Measurements from ENCODE around the gene AKAP1. TPM values are rescaled to one million over a fixed set of nuclear protein-coding genes. Genes with fewer than 3 reads are reported as not detected.

Gene AKAP1
- total and polyA plus RNA-seq, 2 donors: 10.7 to 12.6 TPM

GRCh38 chr17:57084361-57084801, 665 bp upstream of the AKAP1 start:
- H3K27me3 ChIP-seq (ENCODE audit: control insufficient read depth in 2 of 2, insufficient read depth in 1 of 2, low read length in 1 of 2): no peaks in the 10 kb centered on the region
- peaks cover 6 to 9% of the 10 kb centered on the region in 2 donors for H3K4me1 ChIP-seq (ENCODE audit: control insufficient read depth in 2 of 2, insufficient read depth in 2 of 2, low read length in 2 of 2)
- DNase-seq (ENCODE audit: low read depth in 6 of 9, low spot score in 9 of 9): no peak
- H3K36me3 ChIP-seq (ENCODE audit: control insufficient read depth in 2 of 2, insufficient read depth in 2 of 2, low read length in 1 of 2): no peaks in the 10 kb centered on the region
- 1% methylated on average over 7 of the region's 7 CpGs for WGBS
- no peaks in the 10 kb centered on the region for H3K9me3 ChIP-seq (ENCODE audit: control insufficient read depth in 2 of 2, insufficient read depth in 1 of 2, low read length in 1 of 2)
- H3K27ac ChIP-seq (ENCODE audit: low read depth in 1 of 2, low read length in 1 of 2): peak overlapping the region; percentile 90 to 91
- peak overlapping the region; percentile 84 to 98 for H3K4me3 ChIP-seq (ENCODE audit: low read length in 2 of 2)

DNA sequence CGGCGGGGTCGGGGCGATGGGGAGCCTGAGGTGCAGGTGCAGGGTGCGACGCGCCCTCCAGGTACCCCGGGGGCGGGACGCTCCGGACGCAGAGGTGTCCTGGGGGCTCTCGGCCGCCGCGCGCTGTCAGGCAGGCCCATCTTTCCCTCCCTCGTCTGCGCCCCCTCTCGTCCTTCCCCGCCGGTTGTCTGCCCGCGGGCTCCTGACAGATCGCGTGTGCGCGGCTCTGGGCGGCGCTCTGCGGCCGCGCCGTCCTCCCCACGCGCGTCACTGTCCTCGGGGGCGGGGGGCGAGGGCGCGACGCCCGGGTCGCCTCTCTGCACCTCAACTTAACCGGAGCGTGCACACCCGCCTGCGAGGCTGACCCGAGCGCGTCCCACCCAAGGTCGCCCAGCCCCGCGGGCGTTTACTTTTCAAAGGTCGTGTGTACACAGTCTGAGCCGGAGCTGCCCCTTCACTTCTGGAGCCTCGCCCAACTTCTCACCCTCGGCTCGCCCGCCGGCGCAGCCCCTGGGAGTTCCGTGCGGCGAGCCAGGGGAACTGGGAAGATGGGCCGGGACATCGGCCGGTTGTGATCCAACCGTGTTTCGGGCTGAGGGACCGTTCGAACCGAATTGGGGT, 512 bp downstream of the AKAP1 start:
- Histone ChIP-seq H3K4me1 (ENCODE audit: control insufficient read depth in 2 of 2, insufficient read depth in 2 of 2, low read length in 2 of 2) (peaks cover 6 to 9% of the 10 kb centered on the region in 2 donors), H3K27ac (ENCODE audit: low read depth in 1 of 2, low read length in 1 of 2) (peak overlapping the region; percentile 11 to 26)
- 1% methylated on average over 75 of the region's 75 CpGs for WGBS

GRCh38 chr17:57086069-57086930, 1.3 kb downstream of the AKAP1 start:
- H3K4me1 ChIP-seq (ENCODE audit: control insufficient read depth in 2 of 2, insufficient read depth in 2 of 2, low read length in 2 of 2): peaks cover 9 to 10% of the 10 kb centered on the region in 2 donors
- no peaks in the 10 kb centered on the region for H3K9me3 ChIP-seq (ENCODE audit: control insufficient read depth in 2 of 2, insufficient read depth in 1 of 2, low read length in 1 of 2)
- peak in 6 of 9 donors; percentile 8 to 57 (median 24) for DNase-seq (ENCODE audit: low read depth in 6 of 9, low spot score in 9 of 9)
- H3K27ac ChIP-seq (ENCODE audit: low read depth in 1 of 2, low read length in 1 of 2): peak overlapping the region in 1 of 2 donors; percentile 40
- H3K4me3 ChIP-seq (ENCODE audit: low read length in 2 of 2): peak overlapping the region; percentile 72 to 84
- H3K36me3 ChIP-seq (ENCODE audit: control insufficient read depth in 2 of 2, insufficient read depth in 2 of 2, low read length in 1 of 2): no peaks in the 10 kb centered on the region
- no peaks in the 10 kb centered on the region for H3K27me3 ChIP-seq (ENCODE audit: control insufficient read depth in 2 of 2, insufficient read depth in 1 of 2, low read length in 1 of 2)
- WGBS: 2% methylated on average over 45 of the region's 45 CpGs

More for the DNA sequence above, 512 bp downstream of the AKAP1 start:
- no peaks in the 10 kb centered on the region for H3K36me3 ChIP-seq (ENCODE audit: control insufficient read depth in 2 of 2, insufficient read depth in 2 of 2, low read length in 1 of 2)
- no peaks in the 10 kb centered on the region for H3K9me3 ChIP-seq (ENCODE audit: control insufficient read depth in 2 of 2, insufficient read depth in 1 of 2, low read length in 1 of 2)
- peak overlapping the region; percentile 72 to 84 for H3K4me3 ChIP-seq (ENCODE audit: low read length in 2 of 2)
- H3K27me3 ChIP-seq (ENCODE audit: control insufficient read depth in 2 of 2, insufficient read depth in 1 of 2, low read length in 1 of 2): no peaks in the 10 kb centered on the region
- peak in 7 of 9 donors; percentile 13 to 71 (median 41) for DNase-seq (ENCODE audit: low read depth in 6 of 9, low spot score in 9 of 9)

DNA sequence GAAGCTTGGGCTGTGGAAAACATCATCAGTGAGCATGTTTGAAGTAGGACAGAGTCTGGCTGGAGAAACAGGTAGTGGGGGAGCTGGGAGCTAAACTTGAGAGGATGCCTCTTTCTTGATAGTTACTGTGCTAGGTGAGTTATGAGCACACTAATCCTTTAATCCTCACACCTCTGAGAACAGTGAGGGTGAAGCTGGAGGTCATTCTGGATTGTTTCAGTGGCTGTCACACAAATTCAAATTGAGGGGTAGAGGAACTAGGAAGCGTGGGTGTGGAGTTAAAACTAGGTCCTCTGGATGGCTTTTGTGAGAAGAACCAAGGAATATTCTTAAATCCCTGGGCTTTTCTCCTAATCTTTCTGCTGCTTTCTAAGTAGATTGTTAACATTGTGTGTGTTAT, 3.3 kb downstream of the AKAP1 start:
- Histone ChIP-seq H3K9me3 (ENCODE audit: control insufficient read depth in 2 of 2, insufficient read depth in 1 of 2, low read length in 1 of 2) (no peaks in the 10 kb centered on the region), H3K4me1 (ENCODE audit: control insufficient read depth in 2 of 2, insufficient read depth in 2 of 2, low read length in 2 of 2) (peaks cover 9 to 10% of the 10 kb centered on the region in 2 donors), H3K27me3 (ENCODE audit: control insufficient read depth in 2 of 2, insufficient read depth in 1 of 2, low read length in 1 of 2) (no peaks in the 10 kb centered on the region), H3K27ac (ENCODE audit: low read depth in 1 of 2, low read length in 1 of 2) (no peak overlapping the region), H3K4me3 (ENCODE audit: low read length in 2 of 2) (no peak overlapping the region), H3K36me3 (ENCODE audit: control insufficient read depth in 2 of 2, insufficient read depth in 2 of 2, low read length in 1 of 2) (no peaks in the 10 kb centered on the region)
- no peak for DNase-seq (ENCODE audit: low read depth in 6 of 9, low spot score in 9 of 9)
- WGBS: 98% methylated on average over 1 of the region's 1 CpG

DNA sequence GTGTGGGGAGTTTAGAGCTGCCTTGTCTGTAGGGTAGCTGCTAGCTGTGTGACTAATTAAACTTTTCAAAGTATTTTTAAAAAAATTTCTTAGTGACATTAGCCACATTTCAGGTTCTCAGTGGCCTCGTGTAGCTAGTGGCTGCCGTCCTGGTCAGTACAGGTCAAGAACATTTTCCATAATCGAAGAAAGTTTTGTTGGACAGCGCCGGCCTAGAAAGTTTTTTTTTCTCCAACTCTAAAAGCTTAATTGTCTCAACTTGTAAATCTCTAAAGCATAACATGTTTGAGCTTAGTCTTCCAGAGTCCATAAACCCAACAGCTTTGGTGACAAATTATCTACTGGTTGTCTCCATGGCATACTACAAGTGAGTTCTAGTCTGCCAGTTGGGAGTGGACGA, 4.3 kb downstream of the AKAP1 start:
- DNase-seq (ENCODE audit: low read depth in 6 of 9, low spot score in 9 of 9): no peak
- no peaks in the 10 kb centered on the region for H3K27me3 ChIP-seq (ENCODE audit: control insufficient read depth in 2 of 2, insufficient read depth in 1 of 2, low read length in 1 of 2)
- WGBS: 97% methylated on average over 6 of the region's 6 CpGs
- no peaks in the 10 kb centered on the region for H3K36me3 ChIP-seq (ENCODE audit: control insufficient read depth in 2 of 2, insufficient read depth in 2 of 2, low read length in 1 of 2)
- H3K9me3 ChIP-seq (ENCODE audit: control insufficient read depth in 2 of 2, insufficient read depth in 1 of 2, low read length in 1 of 2): no peaks in the 10 kb centered on the region
- H3K4me3 ChIP-seq (ENCODE audit: low read length in 2 of 2): no peak overlapping the region
- no peak overlapping the region for H3K27ac ChIP-seq (ENCODE audit: low read depth in 1 of 2, low read length in 1 of 2)
- peaks cover 9 to 10% of the 10 kb centered on the region in 2 donors for H3K4me1 ChIP-seq (ENCODE audit: control insufficient read depth in 2 of 2, insufficient read depth in 2 of 2, low read length in 2 of 2)

- no peak for DNase-seq (ENCODE audit: low read depth in 6 of 9, low spot score in 9 of 9)
- no peak overlapping the region for H3K27ac ChIP-seq (ENCODE audit: low read depth in 1 of 2, low read length in 1 of 2)
- H3K9me3 ChIP-seq (ENCODE audit: control insufficient read depth in 2 of 2, insufficient read depth in 1 of 2, low read length in 1 of 2): no peaks in the 10 kb centered on the region
- H3K36me3 ChIP-seq (ENCODE audit: control insufficient read depth in 2 of 2, insufficient read depth in 2 of 2, low read length in 1 of 2): no peaks in the 10 kb centered on the region
- H3K27me3 ChIP-seq (ENCODE audit: control insufficient read depth in 2 of 2, insufficient read depth in 1 of 2, low read length in 1 of 2): no peaks in the 10 kb centered on the region
- no peak overlapping the region for H3K4me3 ChIP-seq (ENCODE audit: low read length in 2 of 2)
- peaks cover 9 to 10% of the 10 kb centered on the region in 2 donors for H3K4me1 ChIP-seq (ENCODE audit: control insufficient read depth in 2 of 2, insufficient read depth in 2 of 2, low read length in 2 of 2)
- WGBS: 92% methylated on average over 4 of the region's 4 CpGs
These were observed 5.6 kb downstream of the AKAP1 start for GRCh38 chr17:57090560-57091185.

DNA sequence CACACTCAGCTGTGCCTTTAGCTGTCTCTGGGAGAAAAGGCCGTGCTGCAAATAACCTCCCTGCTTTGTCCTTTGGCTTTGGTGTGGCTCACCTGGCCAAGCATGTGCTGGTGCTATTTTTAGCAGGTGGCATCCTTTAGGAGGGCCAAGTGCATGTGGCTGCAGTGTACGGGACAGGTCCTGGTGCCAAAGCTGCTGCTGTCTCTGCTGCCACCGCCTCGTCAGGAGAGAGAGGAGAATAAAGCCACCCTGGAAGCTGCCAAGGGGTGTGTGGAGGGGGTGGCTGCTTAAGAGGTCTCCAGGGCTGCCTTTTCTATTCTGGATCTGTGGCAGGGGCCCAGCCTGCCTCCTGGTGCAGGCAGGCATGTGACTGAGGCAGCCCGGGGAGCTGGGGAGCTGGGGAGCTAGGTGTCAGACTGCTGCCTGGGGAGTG, 6.2 kb downstream of the AKAP1 start:
- H3K4me1 ChIP-seq (ENCODE audit: control insufficient read depth in 2 of 2, insufficient read depth in 2 of 2, low read length in 2 of 2): peaks cover 4 to 9% of the 10 kb centered on the region in 2 donors

DNA sequence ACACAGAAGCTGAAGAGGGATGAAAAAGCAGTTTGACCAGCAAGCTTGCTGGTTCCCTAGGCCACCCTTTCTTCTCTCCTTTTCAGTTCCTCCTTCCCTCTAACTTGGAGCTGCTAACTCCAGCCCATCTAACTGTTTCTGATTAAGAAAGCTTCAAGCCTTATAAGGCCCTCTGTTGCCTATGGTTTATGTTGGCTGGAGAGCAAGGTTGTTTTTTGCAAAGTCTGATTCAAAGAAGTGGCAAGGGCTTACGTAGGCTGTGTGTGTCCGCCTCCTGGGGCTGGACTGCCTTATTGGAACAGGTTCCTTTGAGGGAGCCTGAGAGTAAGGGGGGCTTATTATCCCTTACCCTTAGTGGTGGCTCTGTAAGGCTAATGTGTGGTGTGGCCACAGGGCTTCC, 7.1 kb downstream of the AKAP1 start:
- Histone ChIP-seq H3K4me1 (ENCODE audit: control insufficient read depth in 2 of 2, insufficient read depth in 2 of 2, low read length in 2 of 2) (peaks cover 0 to 3% of the 10 kb centered on the region in 2 donors), H3K27me3 (ENCODE audit: control insufficient read depth in 2 of 2, insufficient read depth in 1 of 2, low read length in 1 of 2) (no peaks in the 10 kb centered on the region), H3K9me3 (ENCODE audit: control insufficient read depth in 2 of 2, insufficient read depth in 1 of 2, low read length in 1 of 2) (no peaks in the 10 kb centered on the region), H3K36me3 (ENCODE audit: control insufficient read depth in 2 of 2, insufficient read depth in 2 of 2, low read length in 1 of 2) (no peaks in the 10 kb centered on the region), H3K27ac (ENCODE audit: low read depth in 1 of 2, low read length in 1 of 2) (no peak overlapping the region), H3K4me3 (ENCODE audit: low read length in 2 of 2) (no peak overlapping the region)
- no peak for DNase-seq (ENCODE audit: low read depth in 6 of 9, low spot score in 9 of 9)
- WGBS: 94% methylated on average over 2 of the region's 2 CpGs

More for the DNA sequence above, 6.2 kb downstream of the AKAP1 start:
- Histone ChIP-seq H3K36me3 (ENCODE audit: control insufficient read depth in 2 of 2, insufficient read depth in 2 of 2, low read length in 1 of 2) (no peaks in the 10 kb centered on the region), H3K27me3 (ENCODE audit: control insufficient read depth in 2 of 2, insufficient read depth in 1 of 2, low read length in 1 of 2) (no peaks in the 10 kb centered on the region), H3K4me3 (ENCODE audit: low read length in 2 of 2) (no peak overlapping the region), H3K27ac (ENCODE audit: low read depth in 1 of 2, low read length in 1 of 2) (no peak overlapping the region), H3K9me3 (ENCODE audit: control insufficient read depth in 2 of 2, insufficient read depth in 1 of 2, low read length in 1 of 2) (no peaks in the 10 kb centered on the region)
- no peak for DNase-seq (ENCODE audit: low read depth in 6 of 9, low spot score in 9 of 9)
- WGBS: 95% methylated on average over 5 of the region's 5 CpGs

- DNase-seq (ENCODE audit: low read depth in 6 of 9, low spot score in 9 of 9): no peak
- no peak overlapping the region for H3K27ac ChIP-seq (ENCODE audit: low read depth in 1 of 2, low read length in 1 of 2)
These were observed 7.7 kb downstream of the AKAP1 start for GRCh38 chr17:57092779-57093178.

More at GRCh38 chr17:57092779-57093178, 7.7 kb downstream of the AKAP1 start:
- no peaks in the 10 kb centered on the region for H3K9me3 ChIP-seq (ENCODE audit: control insufficient read depth in 2 of 2, insufficient read depth in 1 of 2, low read length in 1 of 2)
- no peak overlapping the region for H3K4me3 ChIP-seq (ENCODE audit: low read length in 2 of 2)
- 98% methylated on average over 8 of the region's 8 CpGs for WGBS
- no peaks in the 10 kb centered on the region for H3K27me3 ChIP-seq (ENCODE audit: control insufficient read depth in 2 of 2, insufficient read depth in 1 of 2, low read length in 1 of 2)
- H3K36me3 ChIP-seq (ENCODE audit: control insufficient read depth in 2 of 2, insufficient read depth in 2 of 2, low read length in 1 of 2): no peaks in the 10 kb centered on the region
- H3K4me1 ChIP-seq (ENCODE audit: control insufficient read depth in 2 of 2, insufficient read depth in 2 of 2, low read length in 2 of 2): peaks cover 0 to 3% of the 10 kb centered on the region in 2 donors

Measured in thymus (tissue), 11 donors.